Loucy (cell line): ENCODE data around the gene HOXA13.

Experiments used
- EZH2phosphoT487 ChIP-seq: fragments of 200-600 bp; IDR thresholded peaks from 2 replicates; pipeline ENCODE4 v1.6.1; 2018; ENCODE audit warnings: antibody characterized with exemption, mild to moderate bottlenecking, moderate library complexity, borderline replicate concordance
- TF ChIP-seq, protein P1 (sequence below): fragments of 200-600 bp; sonication (generic); conservative IDR thresholded peaks from 2 replicates; pipeline ENCODE4 v1.5.1; 2014; ENCODE audit warnings: mild to moderate bottlenecking, antibody characterized with exemption, low read length

DNA sequence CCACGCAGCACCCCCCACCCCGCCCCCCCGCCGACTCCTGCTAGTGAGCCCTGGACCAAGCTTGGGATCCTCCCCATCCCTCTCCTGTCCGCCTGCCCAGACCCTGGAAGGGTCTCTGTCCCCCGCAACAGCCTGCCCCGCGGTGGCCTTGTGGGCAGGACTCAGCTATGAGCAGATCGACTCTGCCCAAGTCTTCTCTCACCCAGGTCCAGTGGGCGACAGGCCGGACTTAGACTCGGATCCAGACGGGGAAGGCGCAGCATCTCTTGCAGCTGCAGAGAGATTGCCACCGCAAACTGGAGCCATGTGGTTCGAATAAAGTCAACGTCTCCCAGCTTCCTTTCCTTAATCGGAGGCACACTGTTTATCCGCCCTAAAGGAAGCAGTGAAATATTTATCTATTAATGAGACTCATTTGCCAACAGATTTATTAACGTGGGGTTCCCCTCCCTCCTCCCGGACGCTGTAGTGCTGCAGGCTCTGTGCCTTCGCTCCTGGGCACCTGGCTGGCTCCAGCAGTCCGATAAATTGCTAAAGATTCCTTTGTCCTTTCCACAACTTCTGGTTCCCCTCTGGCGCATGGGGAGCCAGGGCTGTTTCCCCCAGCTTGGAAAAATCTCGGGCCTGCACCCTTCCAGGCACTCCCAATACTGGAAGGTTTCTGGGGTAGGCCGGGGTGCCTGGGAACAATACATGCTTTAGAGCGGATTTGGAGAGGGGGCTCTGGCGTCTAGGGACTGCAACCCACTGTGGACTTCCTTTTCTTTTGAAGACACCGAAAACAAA lies 42.8 kb downstream of the HOXA13 start:
- TF ChIP-seq, protein P1, sequence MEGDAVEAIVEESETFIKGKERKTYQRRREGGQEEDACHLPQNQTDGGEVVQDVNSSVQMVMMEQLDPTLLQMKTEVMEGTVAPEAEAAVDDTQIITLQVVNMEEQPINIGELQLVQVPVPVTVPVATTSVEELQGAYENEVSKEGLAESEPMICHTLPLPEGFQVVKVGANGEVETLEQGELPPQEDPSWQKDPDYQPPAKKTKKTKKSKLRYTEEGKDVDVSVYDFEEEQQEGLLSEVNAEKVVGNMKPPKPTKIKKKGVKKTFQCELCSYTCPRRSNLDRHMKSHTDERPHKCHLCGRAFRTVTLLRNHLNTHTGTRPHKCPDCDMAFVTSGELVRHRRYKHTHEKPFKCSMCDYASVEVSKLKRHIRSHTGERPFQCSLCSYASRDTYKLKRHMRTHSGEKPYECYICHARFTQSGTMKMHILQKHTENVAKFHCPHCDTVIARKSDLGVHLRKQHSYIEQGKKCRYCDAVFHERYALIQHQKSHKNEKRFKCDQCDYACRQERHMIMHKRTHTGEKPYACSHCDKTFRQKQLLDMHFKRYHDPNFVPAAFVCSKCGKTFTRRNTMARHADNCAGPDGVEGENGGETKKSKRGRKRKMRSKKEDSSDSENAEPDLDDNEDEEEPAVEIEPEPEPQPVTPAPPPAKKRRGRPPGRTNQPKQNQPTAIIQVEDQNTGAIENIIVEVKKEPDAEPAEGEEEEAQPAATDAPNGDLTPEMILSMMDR, result no peak
- TF ChIP-seq EZH2phosphoT487, result no peak
